HCT116 (cell line): ENCODE data around the gene FES.

ENCODE experiments used
- CEBPB ChIP-seq: IDR thresholded peaks from 2 replicates; pipeline ENCODE4 v1.6.1; 2012; ENCODE audit warnings: low read depth
- CTCF ChIP-seq, 3 experiments: fragments of 200-600 bp in 1 of 3; sonication (generic) in 1 of 3; IDR thresholded peaks in 2 of 3; conservative IDR thresholded peaks in 1 of 3; 2 replicates each; pipeline ENCODE4 v1.5.1; 2012 to 2017; ENCODE audit warnings: low read depth in 2 of 3, low read length in 2 of 3, antibody characterized with exemption in 1 of 3, borderline replicate concordance in 1 of 3, control low read depth in 1 of 3, mild to moderate bottlenecking in 1 of 3, mixed read lengths in 1 of 3, mixed run types in 1 of 3, moderate library complexity in 1 of 3; ENCODE audit not compliant: insufficient read depth in 1 of 3
- EZH2 ChIP-seq: fragments of 200-600 bp; sonication (generic); IDR thresholded peaks from 2 replicates; pipeline ENCODE4 v1.6.1; 2017; ENCODE audit warnings: antibody characterized with exemption, mixed run types
- JUND ChIP-seq: IDR thresholded peaks from 2 replicates; pipeline ENCODE4 v1.6.1; 2012
- MAX ChIP-seq: IDR thresholded peaks from 2 replicates; pipeline ENCODE4 v1.6.1; 2012
- POLR2A ChIP-seq: IDR thresholded peaks from 2 replicates; pipeline ENCODE4 v1.7.0; 2011; ENCODE audit warnings: borderline replicate concordance; ENCODE audit not compliant: insufficient read depth, insufficient read length; ENCODE audit errors: extremely low read depth
- POLR2AphosphoS5 ChIP-seq: IDR thresholded peaks from 2 replicates; pipeline ENCODE4 v1.6.1; 2011; ENCODE audit warnings: mild to moderate bottlenecking, low read depth, low read length, moderate library complexity
- REST ChIP-seq: IDR thresholded peaks from 2 replicates; pipeline ENCODE4 v1.6.1; 2012; ENCODE audit warnings: low read depth
- SP1 ChIP-seq: IDR thresholded peaks from 2 replicates; pipeline ENCODE4 v1.6.1; 2012; ENCODE audit warnings: low read depth
- SRF ChIP-seq: IDR thresholded peaks from 2 replicates; pipeline ENCODE4 v1.6.1; 2012; ENCODE audit warnings: low read depth
- TCF7L2 ChIP-seq: IDR thresholded peaks from 2 replicates; pipeline ENCODE4 v1.7.0; 2011; ENCODE audit warnings: borderline replicate concordance, inconsistent platforms; ENCODE audit not compliant: insufficient read depth, insufficient read length; ENCODE audit errors: extremely low read depth
- YY1 ChIP-seq: IDR thresholded peaks from 2 replicates; pipeline ENCODE4 v1.6.1; 2011; ENCODE audit warnings: low read length, low read depth, moderate library complexity, mild to moderate bottlenecking; ENCODE audit not compliant: insufficient replicate concordance; ENCODE audit errors: extremely low read depth
- ZNF274 ChIP-seq: fragments of 200-500 bp; sonication (Bioruptor generic); IDR thresholded peaks from 2 replicates; pipeline ENCODE4 v1.6.1; 2014; ENCODE audit warnings: mild to moderate bottlenecking, low read depth, low read length, inconsistent platforms

GRCh38 chr15:90902040-90902839 is 17.9 kb downstream of the FES start:
- TF ChIP-seq CTCF (IDR thresholded peaks at IDR 0.05 in 2 of 3, conservative IDR thresholded peaks at IDR 0.05 in 1 of 3; ENCODE audit: borderline replicate concordance in 1 of 3, insufficient read depth in 1 of 3, low read depth in 2 of 3, low read length in 2 of 3) = peak; percentile 64 to 90 (median 74)
- no peak for TF ChIP-seq TCF7L2
- no peak; the same call in 1 of the 2 replicates for TF ChIP-seq SRF
- peak; percentile 86 for TF ChIP-seq POLR2A
- TF ChIP-seq POLR2AphosphoS5 = peak; percentile 66
- no peak; the same call in none of the 2 replicates for TF ChIP-seq MAX
- no peak for TF ChIP-seq REST
- no peak for TF ChIP-seq YY1
- no peak for TF ChIP-seq ZNF274
- no peak for TF ChIP-seq JUND
- no peak for TF ChIP-seq CEBPB
- TF ChIP-seq EZH2 = no peak
- no peak for TF ChIP-seq SP1
